NK-92 (cell line): Measurements from ENCODE around the gene ZNHIT2.
"Not testable (repeated sequence)": the region's sequence is repeated elsewhere in the genome, so short reads cannot be mapped to it uniquely, and the experiment has no call there.

Source experiments
- DNase-seq: peaks from one replicate; lab custom pipeline; 2025; ENCODE audit not compliant: unreplicated experiment; lab: John Stamatoyannopoulos, UW

Gene ZNHIT2

DNA sequence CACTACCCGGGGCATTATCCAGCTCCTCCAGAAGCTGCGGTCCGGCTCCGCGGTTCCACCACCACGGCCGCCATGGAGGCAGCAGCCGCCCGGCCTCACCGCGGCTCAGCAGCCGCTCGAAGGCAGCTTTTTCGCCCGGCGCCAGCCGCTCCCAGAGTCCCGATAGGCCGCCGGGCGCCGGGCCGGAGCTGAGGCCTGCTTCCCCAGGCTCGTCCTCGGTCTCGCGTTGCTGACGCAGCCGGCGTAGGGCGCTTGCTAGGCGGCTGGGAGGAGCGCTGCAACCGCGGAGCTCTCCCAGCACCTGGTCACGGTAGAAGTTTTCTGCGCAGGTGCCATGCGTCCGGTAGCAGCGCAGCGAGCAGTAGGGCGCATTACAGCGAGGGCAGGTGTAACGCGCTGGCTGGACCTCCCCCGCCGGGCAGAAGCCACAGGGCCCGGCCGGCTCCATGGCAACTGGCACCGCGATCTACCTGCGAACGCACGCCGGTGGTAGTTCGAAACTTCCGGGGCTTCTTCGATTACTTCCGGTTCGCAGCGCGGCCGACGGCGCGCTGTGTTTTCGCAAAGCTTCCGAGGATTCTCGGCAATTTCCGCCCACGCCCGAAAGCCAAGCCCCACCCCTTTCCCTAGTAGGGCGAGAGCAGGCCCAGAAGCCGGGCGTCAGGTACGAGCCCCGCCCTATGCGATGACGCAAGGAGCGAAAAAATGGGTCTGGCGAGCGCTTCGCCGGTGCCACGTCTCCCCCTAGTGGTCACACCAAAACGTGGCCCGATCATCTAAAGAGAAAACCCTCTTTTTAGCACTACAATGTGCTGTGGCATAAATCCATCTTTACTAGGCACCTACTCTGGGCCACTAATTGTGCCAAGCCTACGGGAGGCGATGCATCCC, at the start of gene ZNHIT2:
ZNHIT2 (minus strand) TSS at position 496 of the 891 bp plus-strand sequence; CDS start at position 448, 48 bp downstream.
- peak; percentile 96 for DNase-seq

DNA sequence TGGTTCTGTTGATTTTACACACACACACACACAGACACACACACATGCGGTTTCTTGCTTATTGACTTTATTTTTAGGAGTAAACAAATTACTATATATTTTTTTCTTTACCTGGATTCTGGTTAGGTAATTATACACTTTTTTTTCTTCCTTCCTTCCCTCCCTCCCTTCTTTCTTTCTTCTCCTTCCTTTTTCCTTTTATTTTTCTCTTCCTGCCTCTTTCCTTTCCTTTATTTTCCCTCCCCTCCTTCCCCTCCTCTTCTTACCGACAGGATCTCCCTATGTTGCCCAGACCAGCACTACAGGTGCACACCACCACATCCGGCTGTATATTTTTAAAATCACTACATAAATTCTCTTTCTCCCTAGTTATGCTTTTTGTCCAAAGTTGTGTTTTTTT, 49.4 kb upstream of the ZNHIT2 start:
- DNase-seq: no peak

DNA sequence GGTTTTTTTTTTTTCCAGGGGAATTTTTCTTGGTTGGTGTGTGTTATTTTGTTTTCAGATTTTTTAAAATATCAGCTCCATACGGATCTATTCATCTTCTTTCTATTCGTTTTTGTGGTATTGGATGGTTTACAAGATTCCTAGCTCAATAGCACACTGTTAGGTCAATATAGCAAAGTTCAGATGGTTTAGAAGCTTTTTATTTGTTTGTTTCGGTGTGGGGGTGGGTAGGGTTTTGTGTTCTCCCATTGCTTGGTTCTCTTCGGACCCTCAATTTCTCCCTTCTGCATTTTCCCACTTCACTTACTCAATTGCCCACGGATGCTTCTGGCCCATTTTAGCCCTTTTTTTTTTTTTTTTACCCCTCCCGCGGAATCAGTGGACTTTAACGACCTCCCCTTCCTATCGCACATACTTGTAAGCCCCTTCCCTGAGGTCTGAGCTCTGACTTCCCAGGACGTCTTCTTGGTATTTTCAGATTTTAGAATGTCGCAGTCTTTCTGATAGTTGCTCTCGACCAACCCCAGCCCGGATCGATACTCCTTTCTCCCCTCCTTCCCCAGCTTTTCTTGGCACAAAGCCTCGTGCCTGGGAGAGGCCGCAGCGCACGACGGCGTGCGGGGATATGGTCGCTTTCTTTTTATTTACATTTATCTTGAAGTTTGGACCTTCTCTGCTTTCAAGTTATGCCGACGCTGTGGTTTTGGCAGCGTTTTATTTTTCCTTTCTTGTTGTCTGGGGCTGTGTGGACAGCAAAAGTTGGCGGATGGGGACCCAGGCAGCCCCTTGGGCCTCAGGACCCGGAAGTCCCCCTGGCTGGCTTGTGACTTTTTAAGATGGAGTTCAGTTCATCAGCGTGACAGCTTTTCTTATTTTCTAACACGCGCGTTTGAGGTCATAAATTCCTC, 48.2 kb upstream of the ZNHIT2 start:
- no peak for DNase-seq

DNA sequence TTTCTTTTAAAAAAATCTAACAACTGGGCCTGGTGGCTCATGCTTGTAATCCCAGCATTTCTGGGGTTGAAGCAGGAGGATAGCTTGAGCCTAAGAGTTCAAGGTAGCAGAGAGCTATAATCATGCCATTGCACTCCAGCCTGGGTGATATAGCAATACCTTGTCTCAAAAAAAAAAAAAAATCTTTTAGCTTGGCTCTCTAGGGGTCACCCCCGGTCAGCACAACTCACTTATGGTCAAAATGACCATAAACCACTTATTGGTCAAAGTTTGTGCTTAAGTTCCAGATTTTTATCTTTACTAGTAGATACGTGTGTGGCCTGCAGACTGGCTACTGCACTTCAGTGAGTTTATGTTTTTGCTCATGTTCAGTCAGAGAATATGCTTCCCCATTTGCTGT, 46.2 kb upstream of the ZNHIT2 start:
- no peak for DNase-seq

DNA sequence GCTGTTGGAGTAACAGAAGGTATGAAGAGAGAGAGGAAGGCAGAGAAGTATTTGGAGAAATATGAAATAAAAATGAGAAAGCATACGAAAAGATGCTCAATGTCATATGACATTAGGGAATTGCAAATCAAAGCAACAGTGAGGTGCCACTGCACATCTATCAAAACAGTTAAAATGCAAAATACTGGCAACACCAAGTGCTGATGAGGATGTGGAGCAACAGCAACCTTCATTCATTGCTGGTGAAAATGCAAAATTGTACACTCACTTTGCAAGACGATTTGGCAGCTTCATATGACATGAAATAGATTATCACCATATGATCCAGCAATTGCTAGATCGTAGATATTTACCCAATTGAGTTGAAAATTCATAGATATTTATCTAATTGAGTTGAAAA, 43.1 kb upstream of the ZNHIT2 start:
- no peak for DNase-seq

DNA sequence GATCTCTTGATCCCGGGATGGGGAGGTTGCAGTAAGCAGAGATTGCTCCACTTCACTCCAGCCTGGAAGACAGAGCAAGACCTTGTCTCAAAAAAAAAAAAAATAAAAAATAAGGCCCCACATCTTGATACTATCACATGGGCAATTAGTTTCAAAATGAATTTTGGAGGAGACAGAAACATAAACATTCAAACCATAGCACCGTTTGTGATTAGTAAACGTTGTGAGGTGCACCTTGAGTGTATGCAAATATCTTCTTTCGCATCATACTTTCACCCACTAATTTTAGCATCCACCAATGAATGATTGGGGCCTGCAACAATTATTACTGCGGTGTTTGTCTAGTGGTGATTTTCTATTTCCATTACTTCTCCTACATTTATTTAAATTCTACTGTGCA, 41.5 kb upstream of the ZNHIT2 start:
- no peak for DNase-seq

DNA sequence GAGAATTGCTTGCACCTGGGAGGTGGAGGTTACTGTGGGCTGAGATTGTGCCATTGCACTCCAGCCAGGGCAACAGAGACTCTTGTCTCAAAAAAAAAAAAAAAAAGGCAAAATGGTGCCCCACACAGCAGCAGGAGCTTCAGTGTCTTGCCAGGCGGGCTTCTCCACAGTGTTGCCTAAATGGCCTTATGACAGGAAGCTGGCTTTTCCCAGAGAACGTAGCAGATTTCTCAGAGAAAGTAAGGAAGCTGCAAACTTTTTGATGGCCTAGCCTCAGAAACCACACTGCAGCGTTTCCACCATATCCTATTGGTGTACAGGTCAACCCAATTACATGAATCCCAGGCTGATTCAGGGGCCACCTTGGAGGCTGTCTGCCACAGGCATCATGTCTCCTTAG, 39.8 kb upstream of the ZNHIT2 start:
- DNase-seq: no peak

DNA sequence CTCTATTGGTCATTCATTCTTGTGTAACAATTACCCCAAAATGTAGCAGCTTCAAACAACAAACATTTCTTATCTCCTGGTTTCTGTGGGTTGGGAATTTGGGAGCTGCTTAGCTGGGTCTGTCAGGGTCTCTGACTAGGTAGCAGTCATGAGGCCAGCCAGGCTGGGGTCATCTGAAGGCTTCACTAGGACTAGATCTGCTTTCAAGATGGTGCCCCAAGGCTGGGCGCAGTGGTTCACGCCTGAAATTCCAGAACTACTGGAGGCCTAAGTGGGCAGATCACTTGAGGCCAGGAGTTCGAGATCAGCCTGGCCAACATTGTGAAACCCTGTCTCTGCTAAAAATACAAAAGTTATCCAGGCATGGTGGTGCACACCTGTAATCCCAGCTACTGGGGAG, 39.4 kb upstream of the ZNHIT2 start:
- DNase-seq: no peak

DNA sequence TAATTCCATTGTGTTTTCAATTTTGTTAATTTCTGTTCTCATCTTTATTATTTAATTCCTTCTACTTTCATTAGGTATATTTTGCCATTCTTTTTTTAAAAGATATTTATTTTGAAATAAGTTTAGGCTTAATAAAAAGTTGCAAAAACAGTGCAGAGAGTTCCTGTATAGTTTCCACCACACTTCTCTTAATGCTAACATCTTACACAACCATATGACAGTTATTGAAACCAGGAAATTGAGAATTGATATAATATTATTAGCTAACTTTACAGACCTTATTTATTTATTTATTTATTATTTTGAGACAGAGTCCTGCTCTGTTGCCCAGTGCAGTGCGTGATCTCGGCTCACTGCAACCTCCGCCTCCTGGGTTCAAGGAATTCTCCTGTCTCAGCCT, 38.8 kb upstream of the ZNHIT2 start:
- DNase-seq: no peak

DNA sequence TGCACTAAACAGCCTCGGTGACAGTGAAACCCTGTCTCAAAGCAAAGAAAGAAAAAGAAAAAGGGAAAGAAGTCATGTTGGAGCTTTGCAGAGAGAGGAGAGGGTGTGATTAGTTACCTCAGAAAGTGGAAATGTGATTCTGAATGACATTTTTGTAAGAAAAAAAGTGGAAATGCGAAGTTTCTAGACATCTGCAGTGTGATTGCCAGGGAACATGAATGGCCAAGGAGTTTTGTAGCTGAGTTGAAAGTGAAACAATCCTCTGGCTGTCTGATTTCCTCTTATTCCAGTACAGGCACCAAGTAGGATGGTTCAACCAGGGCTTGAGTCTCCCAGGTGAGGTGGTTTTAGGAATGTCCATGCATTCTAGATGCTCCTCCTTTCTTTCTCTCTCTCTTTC, 34.6 kb upstream of the ZNHIT2 start:
- no peak for DNase-seq

DNA sequence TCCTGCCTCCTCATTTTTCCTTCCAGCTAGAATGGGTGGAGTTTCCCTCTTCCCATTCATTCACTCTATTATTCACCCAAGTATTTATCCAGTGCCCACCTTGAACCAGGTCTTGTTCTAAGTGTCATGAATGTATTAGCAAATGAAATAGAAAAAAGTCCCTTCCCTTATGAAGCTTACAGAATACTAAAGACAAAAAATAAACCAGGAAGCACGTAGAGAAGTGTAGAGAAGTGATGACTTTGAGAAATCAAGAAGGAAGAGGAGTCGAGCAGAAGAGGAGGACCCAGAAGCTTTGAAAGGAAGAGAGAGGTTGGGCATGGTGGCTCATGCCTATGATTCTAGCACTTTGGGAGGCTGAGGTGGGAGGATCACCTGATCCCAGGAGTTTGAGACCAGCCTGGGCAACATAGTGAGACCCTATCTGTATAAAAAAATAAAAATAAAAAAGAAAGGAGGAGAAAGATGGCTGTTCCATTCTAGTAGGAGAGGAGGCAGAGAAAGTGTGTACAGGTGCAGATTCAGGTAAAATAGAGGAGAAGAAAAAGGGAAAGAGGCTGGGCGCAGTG, 33.9 kb upstream of the ZNHIT2 start:
- DNase-seq: no peak

DNA sequence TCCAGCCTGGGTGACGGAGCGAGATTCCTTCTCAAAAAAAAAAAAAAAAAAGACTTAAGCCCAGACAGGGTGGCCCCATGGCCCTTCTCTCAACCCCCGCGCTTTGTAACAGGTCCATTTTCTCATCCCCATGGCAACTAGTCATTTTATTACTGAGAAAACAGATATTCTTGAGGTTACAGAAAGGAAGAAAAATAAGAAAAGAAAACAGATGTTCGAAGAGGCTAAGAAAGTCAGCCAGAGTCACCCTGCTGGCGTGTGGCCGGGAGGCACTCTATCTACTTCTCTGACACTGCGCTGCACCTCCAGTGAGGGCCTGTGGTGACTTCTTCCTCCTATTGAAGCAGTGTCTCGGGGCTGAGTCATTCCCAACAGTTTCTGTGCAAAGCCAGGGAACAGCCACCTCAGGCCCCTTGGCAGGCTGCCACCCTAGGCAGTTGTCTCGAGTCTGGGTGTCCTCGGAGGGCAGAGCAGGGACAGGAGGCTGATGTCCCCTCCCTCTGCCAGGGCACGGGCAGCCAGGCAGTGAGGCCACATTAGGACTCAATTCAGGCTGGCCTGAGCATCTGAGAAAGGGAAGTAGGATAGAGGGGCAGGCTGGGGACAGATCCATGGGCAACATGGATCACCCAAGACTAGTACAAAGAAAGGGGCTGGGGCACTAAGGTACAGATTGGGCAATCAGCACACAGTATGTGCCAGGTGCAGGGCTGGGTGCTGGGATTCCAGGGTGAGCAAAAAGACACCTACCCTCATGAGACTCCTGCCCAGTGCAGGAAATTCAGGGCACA, 33.2 kb upstream of the ZNHIT2 start:
- no peak for DNase-seq

DNA sequence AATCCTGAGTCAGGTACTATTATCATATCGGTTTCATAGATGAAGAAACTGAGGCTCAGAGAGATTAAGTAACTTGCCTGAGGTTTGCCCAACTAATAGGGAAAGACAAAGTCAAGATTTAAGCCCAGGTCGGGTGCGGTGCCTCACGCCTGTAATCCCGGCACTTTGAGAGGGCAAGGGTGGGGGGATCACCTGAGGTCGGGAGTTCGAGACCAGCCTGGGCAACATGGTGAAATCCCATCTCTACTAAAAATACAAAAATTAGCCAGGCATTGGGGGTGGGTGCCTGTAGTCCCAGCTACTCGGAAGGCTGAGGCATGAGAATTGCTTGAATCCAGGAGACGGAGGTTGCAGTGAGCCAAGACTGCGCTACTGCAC, 32.6 kb upstream of the ZNHIT2 start:
- not testable (repeated sequence) for DNase-seq

DNA sequence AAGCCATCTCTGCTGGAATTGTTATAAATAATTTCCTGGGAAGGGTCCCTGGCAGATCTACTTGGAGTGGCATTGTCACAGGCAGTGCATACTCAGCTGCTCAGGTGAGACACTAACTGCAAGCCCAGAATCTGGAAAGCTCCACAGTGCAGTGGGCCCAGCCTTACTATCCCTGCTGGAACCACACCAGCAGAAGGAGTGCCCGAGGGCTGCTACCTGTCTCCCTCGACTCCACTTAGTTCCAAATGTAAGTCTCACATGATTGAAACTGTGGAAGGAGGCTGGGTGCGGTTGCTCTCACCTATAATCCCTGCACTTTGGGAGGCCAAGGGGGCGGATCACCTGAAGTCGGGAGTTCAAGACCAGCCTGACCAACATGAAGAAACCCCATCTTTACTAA, 31.2 kb upstream of the ZNHIT2 start:
- DNase-seq: no peak

DNA sequence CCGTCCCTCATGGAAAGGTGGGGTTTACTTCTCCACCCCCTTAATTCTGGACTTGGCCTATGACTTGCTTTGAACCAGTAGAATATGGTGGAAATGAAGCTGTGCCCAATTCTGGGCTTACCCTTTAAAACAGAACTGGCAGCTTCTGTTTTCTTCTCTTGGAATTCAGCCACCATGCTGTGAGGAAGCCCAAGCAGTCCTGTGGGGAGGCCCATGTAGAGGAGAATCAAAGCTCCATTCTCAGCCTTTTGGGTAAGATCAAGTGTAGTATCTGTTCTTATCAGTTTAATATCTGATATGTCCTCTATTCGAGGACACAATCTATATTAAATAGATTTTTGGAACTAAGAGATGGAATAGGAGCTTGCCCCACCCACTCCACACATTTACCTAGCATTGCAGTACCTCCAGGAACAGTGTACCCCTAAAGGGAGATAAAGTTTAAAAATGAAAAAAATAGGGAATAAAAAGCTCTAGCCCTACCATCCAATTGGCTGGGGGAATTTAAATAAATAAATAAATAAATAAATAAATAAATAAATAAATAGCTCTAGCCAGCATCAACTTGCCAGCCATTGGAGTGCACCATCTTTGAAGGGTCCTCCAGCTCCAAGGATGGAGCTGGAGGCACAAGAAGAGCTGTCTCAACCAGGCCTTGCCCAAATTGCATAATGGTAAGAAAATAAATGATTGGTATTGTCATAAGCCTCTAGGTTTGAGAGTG, 30.0 kb upstream of the ZNHIT2 start:
- DNase-seq: no peak

DNA sequence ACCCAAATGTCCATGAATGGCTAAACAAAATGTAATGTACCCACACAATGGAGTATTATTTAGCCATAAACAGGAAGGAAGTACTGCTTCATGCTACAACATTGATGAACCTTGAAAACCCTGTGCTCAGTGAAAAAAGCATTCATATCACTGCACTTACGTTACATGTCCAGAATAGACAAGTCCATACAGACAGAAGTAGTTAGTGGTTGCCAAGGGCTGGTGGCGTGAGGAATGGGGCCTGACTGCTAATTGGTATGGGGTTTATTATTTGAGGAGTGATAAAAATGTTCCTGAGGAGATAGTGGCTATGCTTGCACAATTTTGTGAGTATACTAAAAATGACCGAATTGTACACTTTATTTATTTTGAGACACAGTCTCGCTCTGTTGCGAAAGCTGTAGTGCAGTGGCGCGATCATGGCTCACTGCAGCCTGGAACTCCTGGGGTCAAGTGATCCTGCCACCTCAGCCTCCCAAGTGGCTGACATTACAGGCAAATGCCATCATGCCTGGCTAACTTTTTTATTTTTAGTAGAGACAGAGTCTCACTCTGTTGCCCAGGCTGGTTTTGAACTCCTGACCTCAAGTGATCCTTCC, 24.5 kb upstream of the ZNHIT2 start:
- DNase-seq: no peak

DNA sequence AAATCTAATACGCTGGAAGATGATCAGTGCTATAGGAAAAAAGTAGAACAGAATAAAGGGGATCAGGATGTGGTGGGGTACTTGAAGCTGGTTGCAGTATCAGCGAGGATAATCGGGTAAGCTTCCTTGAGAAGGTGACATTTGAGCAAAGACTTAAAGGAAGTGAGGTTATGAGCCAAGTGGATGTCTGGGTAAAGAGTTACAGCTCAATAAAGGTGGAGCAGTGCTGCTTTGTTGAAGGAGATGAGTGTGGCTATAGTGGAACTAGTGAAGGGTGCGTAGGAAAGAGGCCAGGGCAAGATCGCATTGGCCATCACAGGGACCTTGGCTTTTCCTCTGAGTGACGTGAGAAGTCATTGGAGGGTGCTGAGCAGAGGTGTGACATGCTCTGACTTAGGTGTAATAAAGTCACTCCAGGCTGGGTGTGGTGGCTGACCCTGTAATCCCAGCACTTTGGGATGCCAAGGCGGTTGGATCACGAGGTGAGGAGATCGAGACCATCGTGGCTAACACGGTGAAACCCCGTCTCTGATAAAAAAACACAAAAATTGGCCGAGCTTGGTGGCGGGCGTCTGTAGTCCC, 19.1 kb upstream of the ZNHIT2 start:
- DNase-seq: no peak

DNA sequence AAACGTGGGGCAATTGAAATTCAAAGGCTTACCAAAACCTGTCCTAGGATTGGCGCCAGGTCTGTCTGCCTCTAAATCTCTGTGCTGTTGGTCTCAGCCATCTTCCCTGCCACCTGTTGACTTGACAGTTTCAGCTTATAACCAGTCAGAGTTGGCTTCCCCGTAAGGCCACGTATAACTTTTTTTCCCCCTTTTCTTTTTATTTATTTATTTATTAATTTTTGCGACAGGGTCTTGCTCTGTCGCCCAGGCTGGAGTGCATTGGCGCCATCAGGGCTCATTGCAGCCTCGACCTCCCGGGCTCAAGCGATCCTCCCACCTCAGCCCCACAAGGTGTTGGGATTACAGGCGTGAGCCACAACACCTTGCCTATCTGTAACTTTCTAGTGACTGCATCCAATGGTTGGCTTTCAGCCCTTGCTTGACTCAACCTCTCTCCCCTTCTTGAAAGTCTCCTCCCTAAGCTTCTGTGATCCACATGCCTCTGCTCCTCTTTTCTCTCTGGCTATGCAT, 18.2 kb upstream of the ZNHIT2 start:
- no peak for DNase-seq

DNA sequence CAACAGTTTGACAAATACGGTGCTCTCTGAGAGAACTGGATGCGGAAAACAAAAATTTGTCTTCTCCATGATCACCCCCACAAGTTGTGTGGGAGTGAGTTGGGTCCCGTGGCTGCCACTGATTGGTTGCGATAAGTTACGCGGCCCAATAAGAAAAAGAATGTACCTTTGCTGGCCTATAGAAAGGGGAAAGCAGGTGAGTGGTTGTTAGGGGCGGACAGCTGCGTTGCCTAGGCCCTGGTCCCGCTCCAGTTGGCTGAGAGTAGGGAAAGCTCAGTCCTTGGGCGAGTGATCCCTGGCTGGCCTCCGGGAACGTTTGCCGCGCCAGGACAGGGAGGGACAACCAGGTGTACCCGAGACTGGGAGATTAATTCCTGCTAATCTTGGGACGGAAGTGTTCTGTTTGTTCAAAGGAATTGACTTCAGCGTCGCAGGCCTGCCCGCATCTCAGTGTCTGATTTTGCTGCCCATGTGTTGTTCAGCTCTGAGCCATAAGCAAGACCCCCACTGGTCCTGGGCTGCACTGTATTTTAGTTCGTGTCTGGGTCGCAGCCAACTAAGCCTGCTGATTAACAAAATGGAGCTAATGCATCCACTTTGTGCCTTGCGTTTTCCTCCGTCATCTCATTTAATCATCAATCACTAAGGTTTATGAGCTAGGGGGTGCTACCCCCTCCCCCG, 17.6 kb upstream of the ZNHIT2 start:
- peak; percentile 65 for DNase-seq
